Transverse colon (tissue), 4 donors: ENCODE measurements around the gene TEAD3. TPM values are rescaled to one million over a fixed set of nuclear protein-coding genes. Genes with fewer than 3 reads are reported as not detected.

ENCODE experiments used
- DNase-seq: peaks from one replicate; pipeline ENCODE4 v3.0.0-alpha.2; 2019
- H3K27ac ChIP-seq, 4 donors: fragments of 200-600 bp; sonication (generic); 2 replicates each; pipeline ENCODE4 v1.5.1; 2016 to 2018; ENCODE audit warnings: inconsistent platforms in 4 of 4
- H3K27me3 ChIP-seq: fragments of 200-600 bp; sonication (generic); 2 replicates; pipeline ENCODE4 v1.5.1; 2017; ENCODE audit warnings: inconsistent platforms
- H3K36me3 ChIP-seq, 4 donors: fragments of 200-600 bp; sonication (generic); 2 replicates each; pipeline ENCODE4 v1.5.1; 2017 to 2019; ENCODE audit warnings: inconsistent platforms in 4 of 4
- H3K4me1 ChIP-seq, 4 donors: fragments of 200-600 bp; sonication (generic); 2 replicates each; pipeline ENCODE4 v1.5.1; 2017 to 2020; ENCODE audit warnings: inconsistent platforms in 4 of 4
- H3K4me3 ChIP-seq, 4 donors: fragments of 200-600 bp; sonication (generic); 1 replicate in 1 of 4; 2 replicates in 3 of 4; pipeline versions ENCODE4 v1.5.1 to v1.6.1; 2017 to 2019; ENCODE audit warnings: inconsistent platforms in 4 of 4
- H3K9me3 ChIP-seq, 2 donors: fragments of 200-600 bp; sonication (generic); 2 replicates each; pipeline ENCODE4 v1.5.1; 2017 to 2019; ENCODE audit warnings: inconsistent platforms in 2 of 2
- CTCF ChIP-seq, 5 experiments: fragments of 200-600 bp in 3 of 5; fragments of 450-650 bp in 2 of 5; sonication (generic) in 3 of 5; IDR thresholded peaks; 1 replicate in 2 of 5; 2 replicates in 3 of 5; pipeline ENCODE4 v1.5.1; 2016 to 2017; ENCODE audit warnings: antibody characterized with exemption in 5 of 5, inconsistent platforms in 3 of 5, mild to moderate bottlenecking in 2 of 5, moderate library complexity in 1 of 5
- EP300 ChIP-seq: sonication (generic); formaldehyde crosslinking; IDR thresholded peaks from one replicate; pipeline ENCODE4 v1.6.1; 2017; ENCODE audit warnings: antibody characterized with exemption, low read depth
- POLR2A ChIP-seq: fragments of 450-650 bp; IDR thresholded peaks from one replicate; pipeline ENCODE4 v1.6.1; 2016; ENCODE audit warnings: antibody characterized with exemption, mild to moderate bottlenecking, moderate library complexity
- POLR2AphosphoS5 ChIP-seq, 3 donors: sonication (generic); formaldehyde crosslinking; IDR thresholded peaks; one replicate each; pipeline ENCODE4 v1.6.1; 2016; ENCODE audit warnings: antibody characterized with exemption in 3 of 3
- WGBS, 2 donors: methylation state at CpG; one replicate each; pipeline ENCODE4 v1.1.5; 2018; ENCODE audit warnings: low coverage in 1 of 2; 5-methylcytosine and 5-hydroxymethylcytosine counted together
- in situ Hi-C, 4 donors: fragments of 200-750 bp; cut with MboI; loops; one replicate each; pipeline versions ENCODE4 v1.15.0 to v1.15.1; 2017; ENCODE audit warnings: low sequenced_read_pairs in 3 of 4, low pct_ligation_motif_present in 1 of 4, low pct_unique_long_range_greater_than_20kb in 1 of 4
- intact Hi-C: fragments of 100-400 bp; cut with DNase I; formaldehyde crosslinking; loops from one replicate; pipeline ENCODE4 v1.15.1; 2023; ENCODE audit warnings: low total_unique reads
- total RNA-seq, 4 donors: library from RNA; depleted of rRNA; stranded (reverse); fragments of >200 nt; gene quantifications; one replicate each; pipeline ENCODE4 v1.1.0, GENCODE V29; 2016

Gene TEAD3
- total RNA-seq, 4 donors from 2014 or later: 23.0 to 67.7 (median 25.3) TPM

- Histone ChIP-seq H3K27me3 (peaks cover 35% of the 10 kb centered on the region), H3K36me3 (no peaks in the 10 kb centered on the region), H3K27ac (no peak overlapping the region), H3K4me1 (peaks cover 0 to 7% (median 3%) of the 10 kb centered on the region in 4 donors), H3K9me3 (no peaks in the 10 kb centered on the region), H3K4me3 (no peak overlapping the region)
- 81% methylated on average over 4 of the region's 4 CpGs; no CpG with 5 or more reads in 1 of the 2 donors for WGBS, 2 donors
- TF ChIP-seq CTCF (IDR thresholded peaks at IDR 0.05): no peak
- in situ Hi-C loops (no loop called here), intact Hi-C loops (loop anchor here (5.0 kb wide), 1 partner anchor 48 kb away; no protein-coding TSS in a partner anchor)
- no peak for DNase-seq
Observed at GRCh38 chr6:35514587-35514986, 17.7 kb upstream of the TEAD3 start.

GRCh38 chr6:35512740-35513139 lies 15.9 kb upstream of the TEAD3 start, which contains the start of gene TULP1:
TSS of gene TULP1 (minus strand) at chr6:35512896. CDS start at chr6:35512858, 38 bp downstream.
- WGBS, 2 donors: 83 to 84% methylated on average over 1 to 10 of the region's 10 CpGs
- intact Hi-C loops: loop anchor here (5.0 kb wide), 1 partner anchor 50 kb away; no protein-coding TSS in a partner anchor
- H3K27ac ChIP-seq: no peak within 1 kb of the TSS
- H3K4me3 ChIP-seq: peak within 1 kb of the TSS in 1 of 4 donors; percentile 30
- H3K4me1 ChIP-seq: peaks cover 0 to 7% (median 3%) of the 10 kb centered on the region in 4 donors
- TF ChIP-seq EP300 (no peak), CTCF (IDR thresholded peaks at IDR 0.05) (no peak), POLR2A (no peak), POLR2AphosphoS5 (IDR thresholded peaks at IDR 0.05) (no peak)
- no peak for DNase-seq
- no peaks in the 10 kb centered on the region for H3K9me3 ChIP-seq
- in situ Hi-C loops: no loop called here
- peaks cover 50% of the 10 kb centered on the region for H3K27me3 ChIP-seq
- H3K36me3 ChIP-seq: no peaks in the 10 kb centered on the region

GRCh38 chr6:35512006-35512405 lies 15.1 kb upstream of the TEAD3 start:
- intact Hi-C loops: loop anchor here (5.0 kb wide), 1 partner anchor 50 kb away; no protein-coding TSS in a partner anchor
- no peaks in the 10 kb centered on the region for H3K9me3 ChIP-seq
- no peaks in the 10 kb centered on the region for H3K36me3 ChIP-seq
- no peak overlapping the region for H3K27ac ChIP-seq
- peaks cover 0 to 7% (median 3%) of the 10 kb centered on the region in 4 donors for H3K4me1 ChIP-seq
- TF ChIP-seq CTCF (IDR thresholded peaks at IDR 0.05) (no peak), POLR2AphosphoS5 (IDR thresholded peaks at IDR 0.05) (no peak), EP300 (no peak), POLR2A (no peak)
- H3K4me3 ChIP-seq: peak overlapping the region in 1 of 4 donors; percentile 30
- 30% methylated on average over 14 of the region's 26 CpGs; no CpG with 5 or more reads in 1 of the 2 donors for WGBS, 2 donors
- in situ Hi-C loops: no loop called here
- DNase-seq: no peak
- H3K27me3 ChIP-seq: peaks cover 52% of the 10 kb centered on the region

GRCh38 chr6:35511562-35511941 lies 14.7 kb upstream of the TEAD3 start:
- Histone ChIP-seq H3K4me3 (peak overlapping the region in 1 of 4 donors; percentile 30), H3K9me3 (no peaks in the 10 kb centered on the region), H3K4me1 (peaks cover 0 to 7% (median 3%) of the 10 kb centered on the region in 4 donors), H3K36me3 (no peaks in the 10 kb centered on the region), H3K27me3 (peaks cover 54% of the 10 kb centered on the region), H3K27ac (no peak overlapping the region)
- in situ Hi-C loops: no loop called here
- 53% methylated on average over 31 of the region's 32 CpGs; no CpG with 5 or more reads in 1 of the 2 donors for WGBS, 2 donors
- intact Hi-C loops: loop anchor here (5.0 kb wide), 1 partner anchor 51 kb away; no protein-coding TSS in a partner anchor
- TF ChIP-seq CTCF (IDR thresholded peaks at IDR 0.05): no peak
- TF ChIP-seq POLR2AphosphoS5 (IDR thresholded peaks at IDR 0.05): no peak
- no peak for TF ChIP-seq POLR2A
- TF ChIP-seq EP300: no peak
- no peak for DNase-seq
